Measurements from ENCODE around the gene ANKRD17.
"Not testable (repeated sequence)": the region's sequence is repeated elsewhere in the genome, so short reads cannot be mapped to it uniquely, and the experiment has no call there.

The ANKRD17 gene

GRCh38 chr4:73212982-73213730 is 45.4 kb downstream of the ANKRD17 start:
- DNase-seq, result no peak
- intact Hi-C loops (cut with DNase I), result no loop called here

- no peak for DNase-seq
- intact Hi-C loops (cut with DNase I), result no loop called here
These were observed 46.6 kb downstream of the ANKRD17 start for GRCh38 chr4:73211968-73212367.

- no peak for DNase-seq
- intact Hi-C loops (cut with DNase I), result no loop called here
These were observed 50.2 kb downstream of the ANKRD17 start for GRCh38 chr4:73208376-73208775.

- intact Hi-C loops (cut with DNase I), result no loop called here
- no peak for DNase-seq
These were observed 52.4 kb downstream of the ANKRD17 start for GRCh38 chr4:73206236-73206635.

- intact Hi-C loops (cut with DNase I), result no loop called here
- no peak for DNase-seq
These were observed 53.1 kb downstream of the ANKRD17 start for GRCh38 chr4:73205482-73205881.

GRCh38 chr4:73203976-73204375 is 54.6 kb downstream of the ANKRD17 start:
- intact Hi-C loops (cut with DNase I); DNase-seq: not testable (repeated sequence)

GRCh38 chr4:73197220-73197619 is 61.4 kb downstream of the ANKRD17 start:
- DNase-seq, result no peak
- intact Hi-C loops (cut with DNase I), result no loop called here

- intact Hi-C loops (cut with DNase I), result no loop called here
- DNase-seq, result no peak
These were observed 64.5 kb downstream of the ANKRD17 start for GRCh38 chr4:73194064-73194463.

- intact Hi-C loops (cut with DNase I), result no loop called here
- no peak for DNase-seq
These were observed 64.9 kb downstream of the ANKRD17 start for GRCh38 chr4:73193659-73194058.

GRCh38 chr4:73193155-73193554 is 65.4 kb downstream of the ANKRD17 start:
- no peak for DNase-seq
- intact Hi-C loops (cut with DNase I), result no loop called here

GRCh38 chr4:73189274-73189810 is 69.3 kb downstream of the ANKRD17 start:
- no peak for DNase-seq
- intact Hi-C loops (cut with DNase I), result no loop called here

- DNase-seq, result no peak
- intact Hi-C loops (cut with DNase I), result no loop called here
These were observed 71.3 kb downstream of the ANKRD17 start for GRCh38 chr4:73187325-73187724.

GRCh38 chr4:73185903-73186302 is 72.7 kb downstream of the ANKRD17 start:
- no peak for DNase-seq
- intact Hi-C loops (cut with DNase I), result no loop called here

- intact Hi-C loops (cut with DNase I), result no loop called here
- no peak for DNase-seq
These were observed 77.4 kb downstream of the ANKRD17 start for GRCh38 chr4:73181231-73181630.

- intact Hi-C loops (cut with DNase I), result no loop called here
- no peak for DNase-seq
These were observed 80.2 kb downstream of the ANKRD17 start for GRCh38 chr4:73178389-73178788.

- intact Hi-C loops (cut with DNase I), result no loop called here
- no peak for DNase-seq
These were observed 86.4 kb downstream of the ANKRD17 start for GRCh38 chr4:73172161-73172560.

- intact Hi-C loops (cut with DNase I), result no loop called here
- DNase-seq, result no peak
These were observed 87.9 kb downstream of the ANKRD17 start for GRCh38 chr4:73170518-73171198.

GRCh38 chr4:73166212-73166611 is 92.4 kb downstream of the ANKRD17 start:
- DNase-seq, result no peak

GRCh38 chr4:73161527-73162185 is 96.9 kb downstream of the ANKRD17 start:
- intact Hi-C loops (cut with DNase I), result no loop called here
- no peak for DNase-seq

More at GRCh38 chr4:73166212-73166611, 92.4 kb downstream of the ANKRD17 start:
- intact Hi-C loops (cut with DNase I), result no loop called here

- DNase-seq, result no peak
- intact Hi-C loops (cut with DNase I), result no loop called here
These were observed 102.2 kb downstream of the ANKRD17 start for GRCh38 chr4:73156394-73156793.

Measured in head of caudate nucleus (tissue), 42 donors.